ENCODE data around the gene EFNB3. TPM values are rescaled to one million over a fixed set of nuclear protein-coding genes. Genes with fewer than 3 reads are reported as not detected.

The EFNB3 gene
- polyA plus RNA-seq, 2 of the 4 experiments (the other 2 are of a cell fraction), result 1.7 to 1.9 TPM

DNA sequence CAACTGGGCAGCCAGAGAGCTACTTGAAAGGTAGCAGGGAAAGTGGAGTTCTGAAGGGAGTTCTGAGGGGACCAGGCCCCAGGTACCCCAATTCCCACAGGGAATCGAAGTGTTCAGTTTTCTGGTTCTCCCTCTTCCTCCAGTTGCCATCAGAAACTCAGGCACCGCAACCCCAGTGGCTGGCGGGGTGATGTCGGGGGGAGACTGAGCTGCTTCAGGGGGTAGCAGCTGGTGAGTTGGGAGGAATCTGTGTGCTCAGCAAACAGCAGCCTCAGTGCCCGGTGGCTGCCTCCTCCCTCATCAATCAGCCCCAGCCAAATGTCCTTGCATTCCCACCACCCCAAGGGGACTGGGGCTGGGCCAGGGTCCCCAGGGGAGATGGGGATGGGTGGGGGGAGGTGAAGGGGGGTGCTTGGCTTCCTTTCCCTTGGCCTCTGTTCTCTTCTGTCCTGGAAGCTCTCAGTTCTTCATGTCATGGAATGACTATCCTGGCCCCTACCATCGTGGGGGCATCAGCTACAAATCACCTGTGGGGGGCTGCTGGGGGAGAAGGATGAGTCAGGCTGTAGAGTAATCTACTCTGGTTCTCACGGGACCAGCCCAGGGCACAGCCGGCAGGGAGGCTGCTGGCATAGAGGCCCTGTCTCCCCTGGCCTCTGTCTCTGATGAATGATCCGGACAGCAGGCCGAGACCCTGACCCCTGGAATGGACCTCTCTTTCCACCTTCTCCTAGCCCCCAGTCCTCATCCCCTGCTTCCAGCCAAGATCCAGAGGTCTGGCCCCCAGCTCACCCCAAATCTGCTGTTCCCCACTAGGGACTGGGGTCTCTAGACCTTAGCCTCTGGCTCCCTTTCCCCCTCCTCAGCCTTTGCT, 10.0 kb downstream of the EFNB3 start (continued):
- TF ChIP-seq FOSL2 (IDR thresholded peaks at IDR 0.05), result no peak
- TF ChIP-seq FOSL2 (CRISPR knock-in tag; IDR thresholded peaks at IDR 0.05), result no peak
- TF ChIP-seq, protein P1, sequence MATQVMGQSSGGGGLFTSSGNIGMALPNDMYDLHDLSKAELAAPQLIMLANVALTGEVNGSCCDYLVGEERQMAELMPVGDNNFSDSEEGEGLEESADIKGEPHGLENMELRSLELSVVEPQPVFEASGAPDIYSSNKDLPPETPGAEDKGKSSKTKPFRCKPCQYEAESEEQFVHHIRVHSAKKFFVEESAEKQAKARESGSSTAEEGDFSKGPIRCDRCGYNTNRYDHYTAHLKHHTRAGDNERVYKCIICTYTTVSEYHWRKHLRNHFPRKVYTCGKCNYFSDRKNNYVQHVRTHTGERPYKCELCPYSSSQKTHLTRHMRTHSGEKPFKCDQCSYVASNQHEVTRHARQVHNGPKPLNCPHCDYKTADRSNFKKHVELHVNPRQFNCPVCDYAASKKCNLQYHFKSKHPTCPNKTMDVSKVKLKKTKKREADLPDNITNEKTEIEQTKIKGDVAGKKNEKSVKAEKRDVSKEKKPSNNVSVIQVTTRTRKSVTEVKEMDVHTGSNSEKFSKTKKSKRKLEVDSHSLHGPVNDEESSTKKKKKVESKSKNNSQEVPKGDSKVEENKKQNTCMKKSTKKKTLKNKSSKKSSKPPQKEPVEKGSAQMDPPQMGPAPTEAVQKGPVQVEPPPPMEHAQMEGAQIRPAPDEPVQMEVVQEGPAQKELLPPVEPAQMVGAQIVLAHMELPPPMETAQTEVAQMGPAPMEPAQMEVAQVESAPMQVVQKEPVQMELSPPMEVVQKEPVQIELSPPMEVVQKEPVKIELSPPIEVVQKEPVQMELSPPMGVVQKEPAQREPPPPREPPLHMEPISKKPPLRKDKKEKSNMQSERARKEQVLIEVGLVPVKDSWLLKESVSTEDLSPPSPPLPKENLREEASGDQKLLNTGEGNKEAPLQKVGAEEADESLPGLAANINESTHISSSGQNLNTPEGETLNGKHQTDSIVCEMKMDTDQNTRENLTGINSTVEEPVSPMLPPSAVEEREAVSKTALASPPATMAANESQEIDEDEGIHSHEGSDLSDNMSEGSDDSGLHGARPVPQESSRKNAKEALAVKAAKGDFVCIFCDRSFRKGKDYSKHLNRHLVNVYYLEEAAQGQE (IDR thresholded peaks at IDR 0.05), result no peak
- TF ChIP-seq MAZ (IDR thresholded peaks at IDR 0.05; ENCODE audit: borderline replicate concordance, low read depth, low read length), result no peak

DNA sequence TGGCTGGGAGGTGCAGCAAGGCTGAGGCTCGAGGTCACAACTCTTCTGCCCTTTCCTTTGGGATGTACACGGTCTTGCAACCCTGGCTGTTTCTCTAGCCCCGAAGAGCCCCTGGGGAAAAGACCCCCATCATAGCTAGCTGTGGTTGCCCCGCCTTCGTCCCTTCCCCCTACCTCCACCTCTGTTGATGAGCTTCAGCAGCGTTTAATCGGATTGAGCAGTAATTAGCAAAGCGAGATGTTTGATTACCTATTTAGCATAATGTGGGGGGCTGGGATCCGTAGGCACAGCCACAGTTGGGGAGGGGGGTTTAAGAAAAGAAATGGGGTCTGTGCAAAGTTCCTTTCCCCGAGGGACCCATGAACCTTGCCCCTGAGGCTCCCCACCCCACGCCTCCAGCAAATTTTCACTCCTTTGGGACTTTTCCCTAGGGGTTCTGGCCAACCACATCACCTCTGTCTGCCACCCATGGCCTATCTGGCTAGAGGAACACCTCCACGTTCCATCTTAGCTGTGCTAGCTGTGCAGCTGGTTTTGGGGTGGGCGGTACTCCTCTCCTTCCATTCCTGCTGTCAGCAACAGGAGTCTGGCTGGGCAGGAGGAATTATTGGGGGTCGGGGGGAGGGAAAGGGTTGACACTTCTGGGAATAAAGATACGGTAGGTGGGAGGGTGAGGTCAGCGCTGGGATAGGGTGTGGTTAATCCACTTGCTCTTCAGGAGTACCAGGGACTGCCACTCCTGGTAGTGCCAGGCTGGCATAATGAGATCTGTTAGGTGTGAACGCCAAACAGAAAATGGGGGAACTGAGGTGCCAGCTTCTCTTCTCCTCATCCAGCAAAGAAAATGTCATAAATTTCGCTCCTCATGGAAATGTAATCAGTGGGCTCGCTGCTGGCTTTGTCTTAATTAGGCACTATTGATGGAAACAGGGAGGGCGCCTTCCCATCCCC, 11.2 kb downstream of the EFNB3 start:
- no peak for ATAC-seq
- CTCF ChIA-PET, result interaction anchor here (0.7 to 5.0 kb wide), 41 partner anchors 8 to 400 kb away, joined by 3 to 65 read pairs (median 5); partner anchors contain the start of genes CD68, EFNB3, FXR2 and MPDU1

More for the DNA sequence above, 11.2 kb downstream of the EFNB3 start:
- Histone ChIP-seq H3K9me3 (no peaks in the 10 kb centered on the region), H3K4me1 (peaks cover 21% of the 10 kb centered on the region), H3K4me3 (peak overlapping the region; percentile 52), H3K4me2 (peak overlapping the region; percentile 82), H3K27ac (peak overlapping the region; percentile 79 to 89)
- no peak for TF ChIP-seq CBX2 (IDR thresholded peaks at IDR 0.05; ENCODE audit: borderline replicate concordance, low read depth)
- no peak for TF ChIP-seq NFE2L2 (conservative IDR thresholded peaks at IDR 0.05; ENCODE audit: low read length)
- TF ChIP-seq CHD2 (IDR thresholded peaks at IDR 0.05; ENCODE audit: low read length, partially characterized antibody), result no peak
- TF ChIP-seq ZNF302 (CRISPR knock-in tag; IDR thresholded peaks at IDR 0.05), result no peak
- no peak for TF ChIP-seq TP53 (CRISPR knock-in tag; IDR thresholded peaks at IDR 0.05)
- TF ChIP-seq HDAC2 (IDR thresholded peaks at IDR 0.05), result no peak
- TF ChIP-seq MAFK (IDR thresholded peaks at IDR 0.05; ENCODE audit: partially characterized antibody), result no peak
- no peak for TF ChIP-seq HOXB13 (CRISPR knock-in tag; IDR thresholded peaks at IDR 0.05; ENCODE audit: low read depth)
- TF ChIP-seq, protein P2, sequence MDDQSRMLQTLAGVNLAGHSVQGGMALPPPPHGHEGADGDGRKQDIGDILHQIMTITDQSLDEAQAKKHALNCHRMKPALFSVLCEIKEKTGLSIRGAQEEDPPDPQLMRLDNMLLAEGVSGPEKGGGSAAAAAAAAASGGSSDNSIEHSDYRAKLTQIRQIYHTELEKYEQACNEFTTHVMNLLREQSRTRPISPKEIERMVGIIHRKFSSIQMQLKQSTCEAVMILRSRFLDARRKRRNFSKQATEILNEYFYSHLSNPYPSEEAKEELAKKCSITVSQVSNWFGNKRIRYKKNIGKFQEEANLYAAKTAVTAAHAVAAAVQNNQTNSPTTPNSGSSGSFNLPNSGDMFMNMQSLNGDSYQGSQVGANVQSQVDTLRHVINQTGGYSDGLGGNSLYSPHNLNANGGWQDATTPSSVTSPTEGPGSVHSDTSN (IDR thresholded peaks at IDR 0.05), result no peak
- no peak for TF ChIP-seq SREBF2 (IDR thresholded peaks at IDR 0.05)
- TF ChIP-seq, protein P3, sequence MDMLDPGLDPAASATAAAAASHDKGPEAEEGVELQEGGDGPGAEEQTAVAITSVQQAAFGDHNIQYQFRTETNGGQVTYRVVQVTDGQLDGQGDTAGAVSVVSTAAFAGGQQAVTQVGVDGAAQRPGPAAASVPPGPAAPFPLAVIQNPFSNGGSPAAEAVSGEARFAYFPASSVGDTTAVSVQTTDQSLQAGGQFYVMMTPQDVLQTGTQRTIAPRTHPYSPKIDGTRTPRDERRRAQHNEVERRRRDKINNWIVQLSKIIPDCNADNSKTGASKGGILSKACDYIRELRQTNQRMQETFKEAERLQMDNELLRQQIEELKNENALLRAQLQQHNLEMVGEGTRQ (IDR thresholded peaks at IDR 0.05), result no peak
- no peak for TF ChIP-seq CHD4 (IDR thresholded peaks at IDR 0.05; ENCODE audit: borderline replicate concordance)
- TF ChIP-seq MYC (IDR thresholded peaks at IDR 0.05; ENCODE audit: borderline replicate concordance, low read length), result no peak
- no peak for TF ChIP-seq KDM1A (IDR thresholded peaks at IDR 0.05; ENCODE audit: low read depth)
- no peak for TF ChIP-seq ZFP36 (IDR thresholded peaks at IDR 0.05; ENCODE audit: borderline replicate concordance, partially characterized antibody)
- FAIRE-seq (no peak), DNase-seq (ENCODE audit: low read depth in 1 of 2, low spot score in 1 of 2) (no peak)
- POLR2A ChIA-PET, result interaction anchor here (1.1 to 2.7 kb wide), 4 partner anchors 10 to 132 kb away, joined by 6 to 18 read pairs (median 14); partner anchors contain the start of genes EFNB3 and TP53
- WGBS (ENCODE audit: missing lambda C conversion rate), result 47% methylated on average over 19 of the region's 20 CpGs
